ENCODE data around the gene EYA2. TPM values are rescaled to one million over a fixed set of nuclear protein-coding genes. Genes with fewer than 3 reads are reported as not detected.
A peak's percentile ranks its signal among the peaks of the same experiment; 100 is the strongest.

EYA2 gene
- total and polyA plus RNA-seq, 7 donors = 1.2 to 11.8 (median 3.3) TPM

GRCh38 chr20:47102629-47103028, 208.0 kb downstream of the EYA2 start:
- WGBS, 2 donors = 85 to 94% methylated on average over 2 of the region's 2 CpGs

GRCh38 chr20:47106786-47107185, 212.1 kb downstream of the EYA2 start:
- intact Hi-C loops (cut with DNase I) = no loop called here
- 79 to 82% methylated on average over 7 of the region's 7 CpGs for WGBS, 2 donors
- H3K27me3 ChIP-seq = no peaks in the 10 kb centered on the region
- no peaks in the 10 kb centered on the region for H3K36me3 ChIP-seq
- H3K4me1 ChIP-seq = no peaks in the 10 kb centered on the region
- peaks cover 0 to 11% (median 8%) of the 10 kb centered on the region in 4 donors for H3K9me3 ChIP-seq
- no peak for TF ChIP-seq CTCF (IDR thresholded peaks at IDR 0.05)
- no peak for TF ChIP-seq POLR2AphosphoS5 (IDR thresholded peaks at IDR 0.05)
- TF ChIP-seq POLR2A (IDR thresholded peaks at IDR 0.05) = no peak
- no peak for TF ChIP-seq EP300 (IDR thresholded peaks at IDR 0.05)
- peak; percentile 4 for DNase-seq
- H3K4me3 ChIP-seq = no peak overlapping the region
- no peak overlapping the region for H3K27ac ChIP-seq

More at GRCh38 chr20:47102629-47103028, 208.0 kb downstream of the EYA2 start:
- H3K27me3 ChIP-seq = no peaks in the 10 kb centered on the region
- DNase-seq = peak; percentile 64
- intact Hi-C loops (cut with DNase I) = no loop called here
- no peak overlapping the region for H3K4me3 ChIP-seq
- TF ChIP-seq POLR2AphosphoS5 (IDR thresholded peaks at IDR 0.05) (peak in 2 of 4 donors; percentile 19 to 26), POLR2A (IDR thresholded peaks at IDR 0.05) (no peak), CTCF (IDR thresholded peaks at IDR 0.05) (no peak), EP300 (IDR thresholded peaks at IDR 0.05) (no peak)
- peaks cover 0 to 1% (median 0%) of the 10 kb centered on the region in 4 donors for H3K9me3 ChIP-seq
- no peaks in the 10 kb centered on the region for H3K4me1 ChIP-seq
- H3K36me3 ChIP-seq = no peaks in the 10 kb centered on the region
- H3K27ac ChIP-seq = peak overlapping the region in 2 of 4 donors; percentile 44 to 57

- Histone ChIP-seq H3K9me3 (peaks cover 0 to 11% (median 8%) of the 10 kb centered on the region in 4 donors), H3K36me3 (no peaks in the 10 kb centered on the region), H3K27me3 (no peaks in the 10 kb centered on the region), H3K4me1 (no peaks in the 10 kb centered on the region), H3K4me3 (no peak overlapping the region), H3K27ac (no peak overlapping the region)
- TF ChIP-seq POLR2AphosphoS5 (IDR thresholded peaks at IDR 0.05) = no peak
- no peak for DNase-seq
- WGBS, 2 donors = 86 to 92% methylated on average over 3 of the region's 3 CpGs
- intact Hi-C loops (cut with DNase I) = no loop called here
Measured at GRCh38 chr20:47108994-47109393, 214.4 kb downstream of the EYA2 start.

- Histone ChIP-seq H3K9me3 (peaks cover 0 to 11% (median 8%) of the 10 kb centered on the region in 4 donors), H3K4me1 (no peaks in the 10 kb centered on the region), H3K27ac (no peak overlapping the region), H3K36me3 (no peaks in the 10 kb centered on the region), H3K4me3 (no peak overlapping the region), H3K27me3 (no peaks in the 10 kb centered on the region)
- peak; percentile 17 for DNase-seq
- intact Hi-C loops (cut with DNase I) = no loop called here
- WGBS, 2 donors = 80 to 82% methylated on average over 1 of the region's 1 CpG
- TF ChIP-seq EP300 (IDR thresholded peaks at IDR 0.05) (no peak), CTCF (IDR thresholded peaks at IDR 0.05) (no peak), POLR2A (IDR thresholded peaks at IDR 0.05) (no peak), POLR2AphosphoS5 (IDR thresholded peaks at IDR 0.05) (no peak)
Measured at GRCh38 chr20:47110819-47111218, 216.2 kb downstream of the EYA2 start.

GRCh38 chr20:47111576-47111975, 216.9 kb downstream of the EYA2 start:
- no peaks in the 10 kb centered on the region for H3K4me1 ChIP-seq
- 70 to 86% methylated on average over 5 of the region's 5 CpGs for WGBS, 2 donors
- peaks cover 0 to 11% (median 8%) of the 10 kb centered on the region in 4 donors for H3K9me3 ChIP-seq
- H3K36me3 ChIP-seq = no peaks in the 10 kb centered on the region
- intact Hi-C loops (cut with DNase I) = no loop called here
- no peak overlapping the region for H3K4me3 ChIP-seq
- TF ChIP-seq POLR2A (IDR thresholded peaks at IDR 0.05) (no peak), POLR2AphosphoS5 (IDR thresholded peaks at IDR 0.05) (no peak), CTCF (IDR thresholded peaks at IDR 0.05) (no peak), EP300 (IDR thresholded peaks at IDR 0.05) (no peak)
- no peak for DNase-seq
- no peak overlapping the region for H3K27ac ChIP-seq
- no peaks in the 10 kb centered on the region for H3K27me3 ChIP-seq

Data from sigmoid colon (tissue), 7 donors.